Caco-2 (cell line): ENCODE data around the gene BAZ1A. TPM values are rescaled to one million over a fixed set of nuclear protein-coding genes. Genes with fewer than 3 reads are reported as not detected.
A peak's percentile ranks its signal among the peaks of the same experiment; 100 is the strongest.

Experiments
- BruUV-seq: library from RNA; stranded (reverse); fragments of 400-500 nt; replicated peaks from 2 replicates; lab custom pipeline; 2021; lab: Mats Ljungman, UMichigan
- CTCF ChIA-PET: fragments of 300-600 bp; sonication (Branson Sonifier 250); formaldehyde crosslinking; loops from one replicate; lab custom pipeline; 2022; ENCODE audit warnings: antibody characterized with exemption; lab: Charles Lee
- POLR2A ChIA-PET: fragments of 300-600 bp; sonication (Branson Sonifier 250); formaldehyde crosslinking; loops from one replicate; lab custom pipeline; 2022; ENCODE audit warnings: antibody characterized with exemption; lab: Charles Lee
- DNase-seq, 2 experiments: peaks; one replicate each; pipeline versions ENCODE4 v3.0.0 to v3.0.0-alpha.2; 2020 to 2022
- H3K27me3 ChIP-seq: replicated peaks from 2 replicates; pipeline ENCODE4 v1.6.0; 2011; ENCODE audit warnings: low read length; ENCODE audit not compliant: control insufficient read depth, insufficient read depth
- H3K36me3 ChIP-seq: 2 replicates; pipeline ENCODE4 v1.5.1; 2011; ENCODE audit warnings: low read length; ENCODE audit not compliant: control insufficient read depth, insufficient read depth
- H3K4me1 ChIP-seq: fragments of 250-450 bp; sonication (Bioruptor Pico); 2 replicates; pipeline ENCODE4 v1.5.1; 2020; ENCODE audit warnings: mild to moderate bottlenecking
- H3K4me3 ChIP-seq: 2 replicates; pipeline ENCODE4 v1.5.1; 2011; ENCODE audit warnings: low read depth, mild to moderate bottlenecking, control low read depth, low read length
- H3K9me3 ChIP-seq: fragments of 250-450 bp; sonication (Bioruptor Pico); 2 replicates; pipeline ENCODE4 v1.5.1; 2020; ENCODE audit warnings: mild to moderate bottlenecking, moderate library complexity
- H3K27ac Mint-ChIP-seq: one replicate; pipeline ENCODE4 v1.8.0; 2022; ENCODE audit warnings: mixed read lengths; ENCODE audit not compliant: unreplicated experiment
- H3K27me3 Mint-ChIP-seq: one replicate; pipeline ENCODE4 v1.8.0; 2022; ENCODE audit warnings: mixed read lengths; ENCODE audit not compliant: insufficient read depth, unreplicated experiment
- H3K36me3 Mint-ChIP-seq: one replicate; pipeline ENCODE4 v1.8.0; 2022; ENCODE audit warnings: mild to moderate bottlenecking, mixed read lengths; ENCODE audit not compliant: insufficient read depth, unreplicated experiment
- H3K4me1 Mint-ChIP-seq: one replicate; pipeline ENCODE4 v1.8.0; 2022; ENCODE audit warnings: low read depth, mixed read lengths; ENCODE audit not compliant: unreplicated experiment
- H3K4me3 Mint-ChIP-seq: one replicate; pipeline ENCODE4 v1.8.0; 2022; ENCODE audit warnings: mild to moderate bottlenecking, moderate library complexity, mixed read lengths; ENCODE audit not compliant: unreplicated experiment
- H3K9me3 Mint-ChIP-seq: one replicate; pipeline ENCODE4 v1.8.0; 2022; ENCODE audit warnings: mixed read lengths; ENCODE audit not compliant: unreplicated experiment
- CTCF ChIP-seq, 2 experiments: fragments of 200-600 bp in 1 of 2; IDR thresholded peaks; 1 replicate in 1 of 2; 2 replicates in 1 of 2; pipeline versions ENCODE4 v1.5.1 to v1.8.0; 2011 to 2022; ENCODE audit warnings: antibody characterized with exemption in 1 of 2, control low read depth in 1 of 2, inconsistent platforms in 1 of 2, low read depth in 1 of 2, low read length in 1 of 2, mild to moderate bottlenecking in 1 of 2, moderate library complexity in 1 of 2; ENCODE audit not compliant: insufficient read depth in 1 of 2, severe bottlenecking in 1 of 2, unreplicated experiment in 1 of 2
- intact Hi-C: fragments of 100-400 bp; cut with micrococcal nuclease; formaldehyde crosslinking; loops from one replicate; pipeline ENCODE4 v1.10.0; 2022; ENCODE audit not compliant: unreplicated experiment
- total RNA-seq: library from RNA; stranded (reverse); gene quantifications from 2 replicates; pipeline ENCODE4 v1.2.3, GENCODE V29; 2022

The BAZ1A gene
- total RNA-seq, 1 experiment from 2014 or later, result 26.1 TPM

- BruUV-seq, result no TSS peak
- TF ChIP-seq CTCF (IDR thresholded peaks at IDR 0.05; ENCODE audit: insufficient read depth in 1 of 2, low read depth in 1 of 2, low read length in 1 of 2, severe bottlenecking in 1 of 2, unreplicated experiment in 1 of 2), result no peak
- Mint-ChIP-seq H3K4me3 (peak overlapping the region; percentile 85), H3K9me3 (no peaks in the 10 kb centered on the region), H3K36me3 (peaks cover 9% of the 10 kb centered on the region), H3K27ac (peak overlapping the region; percentile 86), H3K27me3 (no peaks in the 10 kb centered on the region), H3K4me1 (peaks cover 7% of the 10 kb centered on the region)
- Histone ChIP-seq H3K4me1 (peaks cover 4% of the 10 kb centered on the region), H3K4me3 (peak overlapping the region; percentile 89), H3K36me3 (no peaks in the 10 kb centered on the region), H3K9me3 (no peaks in the 10 kb centered on the region), H3K27me3 (no peaks in the 10 kb centered on the region)
- peak in 1 of 2 experiments; percentile 23 for DNase-seq
- intact Hi-C loops, result no loop called here
- ChIA-PET CTCF (interaction anchor here (1.4 to 1.6 kb wide), 3 partner anchors 9 to 52 kb away, joined by 4 to 8 read pairs (median 5); no protein-coding TSS in a partner anchor), POLR2A (interaction anchor here (0.5 to 1.2 kb wide), 6 partner anchors 9 to 446 kb away, joined by 3 to 6 read pairs (median 3); partner anchors contain the start of genes BAZ1A and SRP54)
Measured at GRCh38 chr14:34713681-34714319, 161.4 kb downstream of the BAZ1A start.

- BruUV-seq, result TSS peak; percentile 44
Measured at GRCh38 chr14:34713122-34713680, 162.0 kb downstream of the BAZ1A start.

More at GRCh38 chr14:34713122-34713680, 162.0 kb downstream of the BAZ1A start:
- no peaks in the 10 kb centered on the region for H3K36me3 ChIP-seq
- no peak for TF ChIP-seq CTCF (IDR thresholded peaks at IDR 0.05; ENCODE audit: insufficient read depth in 1 of 2, low read depth in 1 of 2, low read length in 1 of 2, severe bottlenecking in 1 of 2, unreplicated experiment in 1 of 2)
- H3K27me3 ChIP-seq, result no peaks in the 10 kb centered on the region
- peak overlapping the region; percentile 89 for H3K4me3 ChIP-seq
- ChIA-PET POLR2A (interaction anchor here (0.5 to 1.0 kb wide), 3 partner anchors 10 to 162 kb away, joined by 3 read pairs; partner anchors contain the start of gene BAZ1A), CTCF (interaction anchor here (0.5 to 1.6 kb wide), 2 partner anchors 10 to 116 kb away, joined by 7 to 8 read pairs; no protein-coding TSS in a partner anchor)
- peaks cover 9% of the 10 kb centered on the region for H3K36me3 Mint-ChIP-seq
- peaks cover 7% of the 10 kb centered on the region for H3K4me1 Mint-ChIP-seq
- H3K4me1 ChIP-seq, result peaks cover 4% of the 10 kb centered on the region; the same call in 1 of the 2 replicates
- intact Hi-C loops, result no loop called here
- no peaks in the 10 kb centered on the region for H3K9me3 ChIP-seq
- H3K27me3 Mint-ChIP-seq, result no peaks in the 10 kb centered on the region
- H3K27ac Mint-ChIP-seq, result peak overlapping the region; percentile 86
- H3K9me3 Mint-ChIP-seq, result no peaks in the 10 kb centered on the region
- peak overlapping the region; percentile 85 for H3K4me3 Mint-ChIP-seq
- DNase-seq, result no peak
